ENCODE data around the gene ICE2. TPM values are rescaled to one million over a fixed set of nuclear protein-coding genes. Genes with fewer than 3 reads are reported as not detected.

ICE2 gene
- total and polyA plus RNA-seq, 2 of the 8 experiments (the other 6 are each of a cell fraction or from before 2014, with no cell fraction given): 40.0 to 87.3 TPM

DNA sequence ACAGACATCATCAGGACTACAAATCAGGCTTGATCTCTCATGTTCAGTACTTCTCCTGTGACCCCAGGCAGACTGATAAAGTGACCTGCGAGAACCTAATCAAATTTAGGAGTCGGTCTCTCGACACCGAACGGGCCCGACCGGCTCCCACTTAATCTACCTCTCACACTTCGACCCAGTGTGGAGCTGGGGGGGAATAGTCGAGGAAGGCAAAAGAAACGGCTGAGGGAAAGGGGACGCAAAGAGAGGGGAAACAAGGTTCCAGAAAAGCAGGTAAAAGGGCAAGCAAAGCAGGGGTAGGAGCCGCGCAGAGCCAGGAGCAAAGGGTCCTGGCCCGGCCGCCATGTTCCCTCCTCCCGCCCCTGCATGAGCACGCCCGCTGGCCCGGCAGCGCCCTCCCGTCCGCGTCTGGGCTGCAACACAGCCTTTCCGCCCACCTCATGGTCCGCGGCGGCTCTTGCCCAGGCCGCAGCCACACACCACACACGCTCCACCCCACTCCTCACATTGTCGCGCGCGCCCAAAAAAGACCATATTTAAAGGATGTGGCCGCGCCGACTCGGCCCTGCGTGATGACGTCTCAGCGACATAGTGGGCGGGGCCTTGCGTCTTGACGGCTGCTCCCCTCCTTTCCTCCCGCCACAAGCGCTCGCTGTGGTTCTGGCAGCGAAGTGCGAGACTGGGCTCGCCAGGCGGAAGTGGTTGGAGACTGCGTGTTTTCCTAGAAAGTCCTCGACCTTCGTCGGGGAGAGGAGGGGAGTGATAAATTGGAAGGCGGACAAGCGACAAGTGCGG is at the start of gene ICE2 (continued):
- TF ChIP-seq CHD2 (IDR thresholded peaks at IDR 0.05; ENCODE audit: low read length): 0 out of 2 replicates have a peak, but pooled peaks have one; percentile 16
- TF ChIP-seq POLR2A (IDR thresholded peaks at IDR 0.05; ENCODE audit: control extremely low read depth in 1 of 2, low read depth in 2 of 2, low read length in 2 of 2): peak; percentile 84 to 98
- TF ChIP-seq CREB1 (IDR thresholded peaks at IDR 0.05): peak; percentile 98
- 0 out of 2 replicates have a peak, but pooled peaks have one; percentile 9 for TF ChIP-seq JUND (IDR thresholded peaks at IDR 0.05; ENCODE audit: low read length)
- TF ChIP-seq POU5F1 (IDR thresholded peaks at IDR 0.05; ENCODE audit: low read depth, low read length): no peak
- TF ChIP-seq EGR1 (IDR thresholded peaks at IDR 0.05; ENCODE audit: borderline replicate concordance, low read depth, low read length): 0 out of 2 replicates have a peak, but pooled peaks have one; percentile 27
- peak; percentile 91 for TF ChIP-seq YY1 (IDR thresholded peaks at IDR 0.05; ENCODE audit: low read depth, low read length)
- TF ChIP-seq SRF (IDR thresholded peaks at IDR 0.05; ENCODE audit: low read depth, low read length): peak; percentile 58
- peak; percentile 99 for TF ChIP-seq ASH2L (IDR thresholded peaks at IDR 0.05; ENCODE audit: low read length)
- peak; percentile 94 for TF ChIP-seq TAF1 (IDR thresholded peaks at IDR 0.05; ENCODE audit: low read depth, low read length)
- TF ChIP-seq TBP (IDR thresholded peaks at IDR 0.05; ENCODE audit: low read depth, low read length): peak; percentile 93
- peak; percentile 78 for TF ChIP-seq ATF3 (IDR thresholded peaks at IDR 0.05; ENCODE audit: insufficient read depth, low read depth, low read length)
- TF ChIP-seq, protein P1, sequence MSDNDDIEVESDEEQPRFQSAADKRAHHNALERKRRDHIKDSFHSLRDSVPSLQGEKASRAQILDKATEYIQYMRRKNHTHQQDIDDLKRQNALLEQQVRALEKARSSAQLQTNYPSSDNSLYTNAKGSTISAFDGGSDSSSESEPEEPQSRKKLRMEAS (IDR thresholded peaks at IDR 0.05): peak; percentile 85
- TF ChIP-seq, protein P2, sequence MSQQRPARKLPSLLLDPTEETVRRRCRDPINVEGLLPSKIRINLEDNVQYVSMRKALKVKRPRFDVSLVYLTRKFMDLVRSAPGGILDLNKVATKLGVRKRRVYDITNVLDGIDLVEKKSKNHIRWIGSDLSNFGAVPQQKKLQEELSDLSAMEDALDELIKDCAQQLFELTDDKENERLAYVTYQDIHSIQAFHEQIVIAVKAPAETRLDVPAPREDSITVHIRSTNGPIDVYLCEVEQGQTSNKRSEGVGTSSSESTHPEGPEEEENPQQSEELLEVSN (IDR thresholded peaks at IDR 0.05): peak; percentile 75
- TF ChIP-seq PHF8 (conservative IDR thresholded peaks at IDR 0.05; ENCODE audit: low read depth, low read length): peak; percentile 98
- 0 out of 2 replicates have a peak, but pooled peaks have one; percentile 28 for TF ChIP-seq CHD1 (IDR thresholded peaks at IDR 0.05; ENCODE audit: low read depth, low read length)
- TF ChIP-seq, protein P3, sequence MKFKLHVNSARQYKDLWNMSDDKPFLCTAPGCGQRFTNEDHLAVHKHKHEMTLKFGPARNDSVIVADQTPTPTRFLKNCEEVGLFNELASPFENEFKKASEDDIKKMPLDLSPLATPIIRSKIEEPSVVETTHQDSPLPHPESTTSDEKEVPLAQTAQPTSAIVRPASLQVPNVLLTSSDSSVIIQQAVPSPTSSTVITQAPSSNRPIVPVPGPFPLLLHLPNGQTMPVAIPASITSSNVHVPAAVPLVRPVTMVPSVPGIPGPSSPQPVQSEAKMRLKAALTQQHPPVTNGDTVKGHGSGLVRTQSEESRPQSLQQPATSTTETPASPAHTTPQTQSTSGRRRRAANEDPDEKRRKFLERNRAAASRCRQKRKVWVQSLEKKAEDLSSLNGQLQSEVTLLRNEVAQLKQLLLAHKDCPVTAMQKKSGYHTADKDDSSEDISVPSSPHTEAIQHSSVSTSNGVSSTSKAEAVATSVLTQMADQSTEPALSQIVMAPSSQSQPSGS (IDR thresholded peaks at IDR 0.05; ENCODE audit: low read length): no peak; the same call in 1 of the 2 replicates
- peak in 1 of 2 experiments; percentile 87; a peak in 2 of 4 replicates for TF ChIP-seq SIN3A (conservative IDR thresholded peaks at IDR 0.05 in 1 of 2, IDR thresholded peaks at IDR 0.05 in 1 of 2; ENCODE audit: low read depth in 1 of 2, low read length in 2 of 2)
- peak; percentile 65; the same call in 1 of the 2 replicates for TF ChIP-seq BACH1 (IDR thresholded peaks at IDR 0.05; ENCODE audit: low read length)
- TF ChIP-seq SP4 (IDR thresholded peaks at IDR 0.05; ENCODE audit: low read length): 0 out of 2 replicates have a peak, but pooled peaks have one; percentile 54
- peak; percentile 98 for TF ChIP-seq POLR2AphosphoS5 (IDR thresholded peaks at IDR 0.05; ENCODE audit: low read depth, low read length)
- TF ChIP-seq RFX5 (IDR thresholded peaks at IDR 0.05; ENCODE audit: borderline replicate concordance, low read depth, low read length): no peak

Measured in H1 (cell line).